ENCODE measurements around the gene GPATCH8.

The GPATCH8 gene

GRCh38 chr17:44359006-44359405, 144.2 kb downstream of the GPATCH8 start (continued):
- no peak for TF ChIP-seq PRDM2 (tag by site-specific recombination; IDR thresholded peaks at IDR 0.05; ENCODE audit: borderline replicate concordance)
- no peak for TF ChIP-seq PRDM1 (tag by site-specific recombination; IDR thresholded peaks at IDR 0.05)
- no peak for TF ChIP-seq ZNF280D (tag by site-specific recombination; IDR thresholded peaks at IDR 0.05)
- TF ChIP-seq SP3 (tag by site-specific recombination; IDR thresholded peaks at IDR 0.05): no peak
- TF ChIP-seq ZBTB17 (tag by site-specific recombination; IDR thresholded peaks at IDR 0.05): no peak
- TF ChIP-seq ZNF302 (tag by site-specific recombination; IDR thresholded peaks at IDR 0.05; ENCODE audit: low read depth): no peak

- ChIA-PET CTCF (interaction anchor here (1.0 to 4.5 kb wide), 6 partner anchors 7 to 166 kb away, joined by 3 to 21 read pairs (median 8); partner anchors contain the start of gene GRN), POLR2A (interaction anchor here (0.6 to 1.0 kb wide), 4 partner anchors 9 to 949 kb away, joined by 3 to 4 read pairs (median 3); no protein-coding TSS in a partner anchor)
- H3K36me3 ChIP-seq (ENCODE audit: control insufficient read depth in 2 of 2, insufficient read depth in 1 of 2, low read length in 2 of 2): peaks cover 0 to 25% of the 10 kb centered on the region in 2 experiments; a peak in 2 of 3 replicates
- no peaks in the 10 kb centered on the region for H3K9me3 ChIP-seq (ENCODE audit: control insufficient read depth, insufficient read depth, low read depth, low read length)
- H3K27ac ChIP-seq (ENCODE audit: extremely low read depth, low read depth, low read length): no peak overlapping the region
- H3K4me1 ChIP-seq (ENCODE audit: control insufficient read depth, insufficient read depth, low read length): peaks cover 21% of the 10 kb centered on the region
- no peak overlapping the region for H3K4me3 ChIP-seq (ENCODE audit: low read depth, low read length)
- TF ChIP-seq ZSCAN23 (tag by site-specific recombination; IDR thresholded peaks at IDR 0.05) (no peak), KLF16 (tag by site-specific recombination; IDR thresholded peaks at IDR 0.05) (no peak), ZNF571 (tag by site-specific recombination; IDR thresholded peaks at IDR 0.05) (no peak), ZIC2 (tag by site-specific recombination; IDR thresholded peaks at IDR 0.05) (no peak), ZBTB44 (tag by site-specific recombination; IDR thresholded peaks at IDR 0.05) (no peak), REPIN1 (tag by site-specific recombination; IDR thresholded peaks at IDR 0.05; ENCODE audit: low read depth) (no peak), ZNF624 (tag by site-specific recombination; IDR thresholded peaks at IDR 0.05) (no peak), ZNF175 (tag by site-specific recombination; IDR thresholded peaks at IDR 0.05) (no peak), ZNF596 (tag by site-specific recombination; IDR thresholded peaks at IDR 0.05) (no peak), BCL11B (tag by site-specific recombination; IDR thresholded peaks at IDR 0.05; ENCODE audit: low read depth) (no peak), ZNF138 (tag by site-specific recombination; IDR thresholded peaks at IDR 0.05; ENCODE audit: borderline replicate concordance) (no peak), ZBTB6 (tag by site-specific recombination; IDR thresholded peaks at IDR 0.05) (no peak), ZNF776 (tag by site-specific recombination; IDR thresholded peaks at IDR 0.05; ENCODE audit: borderline replicate concordance) (no peak), ZNF280D (tag by site-specific recombination; IDR thresholded peaks at IDR 0.05) (no peak), HOXA7 (CRISPR knock-in tag; IDR thresholded peaks at IDR 0.05; ENCODE audit: borderline replicate concordance) (no peak), PRDM1 (tag by site-specific recombination; IDR thresholded peaks at IDR 0.05) (no peak), BCL11A (tag by site-specific recombination; IDR thresholded peaks at IDR 0.05; ENCODE audit: low read depth) (no peak), ZNF600 (tag by site-specific recombination; IDR thresholded peaks at IDR 0.05) (no peak)
Observed at GRCh38 chr17:44358066-44358465, 145.1 kb downstream of the GPATCH8 start.
